ENCODE measurements around the gene CR1. TPM values are rescaled to one million over a fixed set of nuclear protein-coding genes. Genes with fewer than 3 reads are reported as not detected.
A peak's percentile ranks its signal among the peaks of the same experiment; 100 is the strongest.

CR1 gene
- total and polyA plus RNA-seq, 2 of the 8 experiments (the other 6 are each of a cell fraction or from before 2014, with no cell fraction given) = 0.15 to 0.22 TPM

DNA sequence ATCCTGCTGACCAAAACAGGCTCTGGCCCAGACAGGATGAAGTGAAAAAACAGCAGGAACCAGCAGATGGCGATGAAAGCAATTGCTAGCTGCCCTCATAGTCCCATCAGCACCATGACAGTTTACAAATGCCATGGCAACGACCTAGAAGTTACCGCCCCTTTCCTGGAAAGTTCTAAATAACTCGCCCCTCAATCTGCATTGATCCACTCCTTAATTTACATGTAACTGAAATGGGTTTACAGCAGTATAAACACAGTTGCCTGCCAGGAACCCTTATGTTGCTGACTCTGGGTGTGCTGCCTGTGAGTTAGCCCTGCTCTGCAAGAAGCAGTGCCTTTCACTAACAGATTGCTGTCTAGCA lies 83.5 kb downstream of the CR1 start:
- Histone ChIP-seq H2BK15ac (ENCODE audit: low read length) (no peak overlapping the region), H3K18ac (ENCODE audit: extremely low read depth, low read length) (no peak overlapping the region), H3K23ac (ENCODE audit: insufficient read length) (no peak overlapping the region), H2AK5ac (ENCODE audit: low read depth, low read length) (no peak overlapping the region), H3K4me2 (ENCODE audit: insufficient read depth in 1 of 2, low read depth in 2 of 2, low read length in 2 of 2) (no peak overlapping the region), H3K27me3 (replicated peaks in 1 of 4; ENCODE audit: control insufficient read depth in 3 of 4, extremely low read depth in 1 of 4, insufficient read depth in 3 of 4, low read length in 3 of 4) (no peaks in the 10 kb centered on the region), H3K79me2 (ENCODE audit: control insufficient read depth in 1 of 2, insufficient read depth in 2 of 2, low read length in 2 of 2) (no peaks in the 10 kb centered on the region), H3K56ac (replicated peaks; ENCODE audit: insufficient read length, low read depth, low read length) (no peak overlapping the region), H2AFZ (ENCODE audit: low read length) (peak overlapping the region; percentile 99; the same call in 1 of the 2 replicates), H3K9me3 (ENCODE audit: insufficient read depth in 2 of 2, low read depth in 1 of 2, low read length in 1 of 2) (no peaks in the 10 kb centered on the region), H2BK20ac (ENCODE audit: low read length) (peak overlapping the region; percentile 26; the same call in 1 of the 2 replicates), H2BK120ac (replicated peaks; ENCODE audit: low read depth, low read length) (no peak overlapping the region), H4K91ac (replicated peaks; ENCODE audit: insufficient read length, low read length) (no peak overlapping the region), H2BK5ac (ENCODE audit: low read depth, low read length) (no peak overlapping the region), H4K20me1 (replicated peaks in 1 of 2; ENCODE audit: control insufficient read depth in 1 of 2, insufficient read depth in 2 of 2, low read length in 2 of 2) (no peaks in the 10 kb centered on the region), H3K27ac (ENCODE audit: low read depth, low read length) (no peak overlapping the region), H3K23me2 (ENCODE audit: low read depth, low read length) (no peaks in the 10 kb centered on the region), H3K14ac (ENCODE audit: insufficient read length) (no peak overlapping the region), H3K4me1 (replicated peaks in 1 of 4; ENCODE audit: control insufficient read depth in 3 of 4, insufficient read depth in 4 of 4, low read length in 3 of 4) (peaks cover 0 to 4% (median 3%) of the 10 kb centered on the region in 4 experiments; a peak in 3 of 7 replicates), H4K8ac (ENCODE audit: extremely low read depth, insufficient read depth, low read length) (no peak overlapping the region), H3K4me3 (ENCODE audit: extremely low read depth in 1 of 4, insufficient read depth in 2 of 4, low read depth in 3 of 4, low read length in 4 of 4) (no peak overlapping the region), H4K5ac (ENCODE audit: insufficient read length, low read depth, low read length) (no peak overlapping the region), H3K79me1 (ENCODE audit: low read depth, low read length) (no peaks in the 10 kb centered on the region), H3K4ac (replicated peaks; ENCODE audit: insufficient read length, low read depth, low read length) (no peak overlapping the region), H2BK12ac (ENCODE audit: low read depth, low read length) (peak overlapping the region; percentile 62; the same call in 1 of the 2 replicates), H3K9ac (replicated peaks in 1 of 4; ENCODE audit: extremely low read depth in 1 of 4, low read depth in 3 of 4, low read length in 3 of 4) (no peak overlapping the region), H3K36me3 (ENCODE audit: control insufficient read depth in 2 of 4, insufficient read depth in 4 of 4, low read length in 3 of 4) (no peaks in the 10 kb centered on the region)
- peak; percentile 63 for FAIRE-seq
- ChIA-PET CTCF (ENCODE audit: partially characterized antibody) (interaction anchor here (0.7 to 5.5 kb wide), 17 partner anchors 9 to 656 kb away, joined by 3 to 36 read pairs (median 5); no protein-coding TSS in a partner anchor), POLR2A (ENCODE audit: partially characterized antibody) (no interaction called here)
- DNase-seq (ENCODE audit: low read depth in 1 of 2, low spot score in 2 of 2) = peak; percentile 36 to 72
- 7% methylated on average over 4 of the region's 4 CpGs; no CpG with 5 or more reads in 1 of the 2 experiments for WGBS, 2 experiments (ENCODE audit: extremely low coverage in 1 of 2, insufficient coverage in 1 of 2, insufficient read length in 1 of 2, insufficient replicate concordance in 2 of 2, low coverage in 1 of 2, low lambda C conversion rate in 2 of 2, missing lambda C conversion rate in 1 of 2)
- TF ChIP-seq EZH2 (IDR thresholded peaks at IDR 0.05; ENCODE audit: low read depth, low read length, severe bottlenecking) = no peak
- TF ChIP-seq KDM5A (IDR thresholded peaks at IDR 0.05; ENCODE audit: low read length) = no peak
- peak; percentile 26 to 73; a peak in 1 of 4 replicates for TF ChIP-seq SIN3A (conservative IDR thresholded peaks at IDR 0.05 in 1 of 2, IDR thresholded peaks at IDR 0.05 in 1 of 2; ENCODE audit: low read depth in 1 of 2, low read length in 2 of 2)
- no peak for TF ChIP-seq SAP30 (IDR thresholded peaks at IDR 0.05; ENCODE audit: insufficient read depth, insufficient replicate concordance, low read length)
- TF ChIP-seq, protein P1, sequence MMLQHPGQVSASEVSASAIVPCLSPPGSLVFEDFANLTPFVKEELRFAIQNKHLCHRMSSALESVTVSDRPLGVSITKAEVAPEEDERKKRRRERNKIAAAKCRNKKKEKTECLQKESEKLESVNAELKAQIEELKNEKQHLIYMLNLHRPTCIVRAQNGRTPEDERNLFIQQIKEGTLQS (IDR thresholded peaks at IDR 0.05; ENCODE audit: insufficient read depth, low read depth, low read length) = no peak
- no peak for TF ChIP-seq HDAC6 (IDR thresholded peaks at IDR 0.05; ENCODE audit: low read depth, low read length)
- TF ChIP-seq CTBP2 (IDR thresholded peaks at IDR 0.05; ENCODE audit: borderline replicate concordance, insufficient read depth, insufficient read length, low read length) = no peak
- no peak for TF ChIP-seq SIX5 (IDR thresholded peaks at IDR 0.05; ENCODE audit: low read depth, low read length)
- peak; percentile 64 to 72 for TF ChIP-seq RAD21 (IDR thresholded peaks at IDR 0.05 in 1 of 2, conservative IDR thresholded peaks at IDR 0.05 in 1 of 2; ENCODE audit: low read depth in 2 of 2, low read length in 2 of 2)
- TF ChIP-seq SP4 (IDR thresholded peaks at IDR 0.05; ENCODE audit: low read length) = no peak
- no peak for TF ChIP-seq HDAC2 (IDR thresholded peaks at IDR 0.05; ENCODE audit: borderline replicate concordance in 1 of 2, low read depth in 2 of 2, low read length in 2 of 2)
- TF ChIP-seq GTF2F1 (IDR thresholded peaks at IDR 0.05; ENCODE audit: borderline replicate concordance, low read depth, low read length) = no peak
